Activated naive CD4-positive, alpha-beta T cell treated with anti-CD3 and anti-CD28 coated beads, Interleukin-2, amount 50 U/mL, for 72 hours (primary cell): Measurements from ENCODE around the gene ANKS1B. TPM values are rescaled to one million over a fixed set of nuclear protein-coding genes. Genes with fewer than 3 reads are reported as not detected.
"Not testable (repeated sequence)": the region's sequence is repeated elsewhere in the genome, so short reads cannot be mapped to it uniquely, and the experiment has no call there.

Experiments
- ATAC-seq, 2 donors: fragments of 150-1000 bp; cut with Tn5 transposase; 2 replicates each; pipeline ENCODE4 v1.10.0; 2021; ENCODE audit warnings: mild to moderate bottlenecking in 2 of 2, moderate library complexity in 2 of 2
- DNase-seq, 2 donors: peaks; one replicate each; pipeline ENCODE4 v3.0.0; 2021 to 2022; ENCODE audit warnings: low spot score in 2 of 2
- H3K27ac Mint-ChIP-seq, 2 donors: one replicate each; pipeline ENCODE4 v1.8.0; 2022; ENCODE audit warnings: mild to moderate bottlenecking in 2 of 2, mixed read lengths in 2 of 2
- H3K36me3 Mint-ChIP-seq, 2 donors: one replicate each; pipeline ENCODE4 v1.8.0; 2022; ENCODE audit warnings: mixed read lengths in 2 of 2
- H3K9me3 Mint-ChIP-seq, 2 donors: one replicate each; pipeline ENCODE4 v1.8.0; 2022; ENCODE audit warnings: mixed read lengths in 2 of 2
- total RNA-seq, 2 donors: library from RNA; stranded (reverse); gene quantifications; one replicate each; pipeline ENCODE4 v1.2.3, GENCODE V29; 2022

The ANKS1B gene
- total RNA-seq, 2 donors from 2014 or later = 0.16 TPM; not detected in 1

DNA sequence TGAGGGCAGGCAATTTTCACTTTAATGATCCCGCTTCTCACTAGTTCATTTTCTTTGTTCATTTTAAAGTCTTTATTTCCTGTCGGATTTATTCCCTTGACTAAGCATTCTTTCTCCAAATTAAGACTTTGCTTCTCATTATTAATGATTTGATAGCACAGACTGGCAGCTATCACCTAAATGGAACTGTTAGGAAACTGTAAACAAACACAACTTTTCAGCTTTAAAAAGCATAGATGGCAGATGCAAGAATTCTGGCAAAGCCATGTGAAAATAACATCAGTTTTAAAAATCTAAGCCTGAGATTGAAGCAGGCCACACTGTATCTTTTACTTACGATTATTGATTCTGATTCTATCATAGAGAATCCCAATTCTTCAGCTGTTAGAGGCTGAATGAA is 225.7 kb downstream of the ANKS1B start:
- ATAC-seq = no peak
- DNase-seq = no peak
- Mint-ChIP-seq H3K27ac (no peak overlapping the region), H3K36me3 (peaks cover 0 to 4% of the 10 kb centered on the region in 2 donors), H3K9me3 (peaks cover 21 to 23% of the 10 kb centered on the region in 2 donors)

DNA sequence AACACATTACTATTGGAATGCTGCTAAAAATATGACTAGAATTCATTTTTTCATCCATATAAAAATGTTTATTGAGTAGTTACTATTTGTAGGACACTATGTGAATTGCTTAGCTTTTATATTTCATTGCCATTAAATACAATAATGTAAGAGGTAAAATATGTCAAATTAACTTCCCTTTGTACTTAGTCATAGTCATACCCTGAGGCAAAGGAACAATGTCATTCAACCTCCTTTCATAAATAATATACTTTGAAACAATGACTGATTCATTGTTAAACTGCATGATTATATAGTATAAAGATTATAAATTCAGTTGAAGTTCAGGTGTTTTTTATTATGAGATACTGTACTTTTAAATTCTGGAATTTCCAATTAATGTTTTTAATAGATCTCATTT is 232.0 kb downstream of the ANKS1B start:
- Mint-ChIP-seq H3K9me3 (peaks cover 12 to 21% of the 10 kb centered on the region in 2 donors), H3K27ac (no peak overlapping the region), H3K36me3 (peaks cover 0 to 4% of the 10 kb centered on the region in 2 donors)
- ATAC-seq = no peak
- no peak for DNase-seq

DNA sequence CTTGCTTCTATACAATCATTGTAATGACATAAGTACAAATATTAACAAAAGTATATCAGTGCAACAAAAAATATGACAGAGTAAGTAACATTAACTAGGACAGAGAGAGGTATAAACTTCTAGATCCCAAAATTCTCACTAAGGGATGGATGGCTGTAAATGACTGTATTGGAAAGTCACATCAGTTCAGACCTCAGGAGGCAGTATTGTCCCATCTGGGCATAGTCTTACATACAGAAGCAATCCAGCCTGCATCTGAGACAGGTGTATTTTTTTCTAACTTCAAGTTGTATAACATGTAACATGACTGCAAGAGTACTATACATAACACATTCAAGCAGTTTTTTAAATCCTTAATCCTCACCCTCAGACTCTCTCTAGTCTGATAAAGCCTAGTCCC is 238.2 kb downstream of the ANKS1B start:
- H3K36me3 Mint-ChIP-seq = no peaks in the 10 kb centered on the region
- no peaks in the 10 kb centered on the region for H3K9me3 Mint-ChIP-seq
- no peak overlapping the region for H3K27ac Mint-ChIP-seq
- ATAC-seq (no peak), DNase-seq (no peak)

DNA sequence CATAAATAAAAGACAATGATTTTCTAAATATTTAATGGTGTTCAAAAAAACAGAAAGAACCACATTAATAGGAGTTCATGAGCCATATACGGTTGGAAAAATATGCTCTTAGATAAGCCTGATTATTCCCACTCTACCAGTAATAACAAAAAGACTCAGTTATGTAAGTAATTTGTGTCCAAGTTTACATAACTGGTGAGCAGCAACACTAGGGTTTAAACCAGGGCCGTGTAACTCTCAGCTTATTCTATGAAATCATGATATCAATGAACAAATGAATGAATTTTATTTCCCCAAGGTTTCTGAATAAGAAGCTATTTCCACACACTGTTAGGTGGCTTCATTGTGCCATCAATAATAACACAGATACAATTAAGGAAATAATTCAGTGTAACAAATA is 238.8 kb downstream of the ANKS1B start:
- H3K27ac Mint-ChIP-seq = no peak overlapping the region
- no peaks in the 10 kb centered on the region for H3K36me3 Mint-ChIP-seq
- no peak for DNase-seq

DNA sequence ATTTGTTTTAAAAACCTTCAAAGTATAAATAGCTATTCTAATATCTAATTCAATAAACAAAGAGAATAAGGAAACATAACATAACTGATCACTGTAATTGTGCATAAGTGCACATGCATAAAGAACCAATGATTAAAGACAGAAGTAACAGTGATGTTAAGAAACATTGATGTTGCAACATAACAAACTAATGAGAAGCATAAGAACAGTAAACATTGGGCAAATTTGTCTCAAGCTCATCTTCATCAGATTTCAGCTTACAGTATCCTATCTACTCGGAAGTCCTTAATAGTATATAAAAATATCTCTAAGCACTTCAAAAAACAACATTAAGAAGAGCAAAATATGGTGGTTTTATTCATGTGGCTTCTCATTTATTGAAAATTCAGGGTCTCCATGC is 239.6 kb downstream of the ANKS1B start:
- Mint-ChIP-seq H3K27ac (no peak overlapping the region), H3K36me3 (no peaks in the 10 kb centered on the region), H3K9me3 (no peaks in the 10 kb centered on the region)
- ATAC-seq (no peak), DNase-seq (no peak)

More for the DNA sequence above, 238.8 kb downstream of the ANKS1B start:
- no peak for ATAC-seq
- no peaks in the 10 kb centered on the region for H3K9me3 Mint-ChIP-seq

DNA sequence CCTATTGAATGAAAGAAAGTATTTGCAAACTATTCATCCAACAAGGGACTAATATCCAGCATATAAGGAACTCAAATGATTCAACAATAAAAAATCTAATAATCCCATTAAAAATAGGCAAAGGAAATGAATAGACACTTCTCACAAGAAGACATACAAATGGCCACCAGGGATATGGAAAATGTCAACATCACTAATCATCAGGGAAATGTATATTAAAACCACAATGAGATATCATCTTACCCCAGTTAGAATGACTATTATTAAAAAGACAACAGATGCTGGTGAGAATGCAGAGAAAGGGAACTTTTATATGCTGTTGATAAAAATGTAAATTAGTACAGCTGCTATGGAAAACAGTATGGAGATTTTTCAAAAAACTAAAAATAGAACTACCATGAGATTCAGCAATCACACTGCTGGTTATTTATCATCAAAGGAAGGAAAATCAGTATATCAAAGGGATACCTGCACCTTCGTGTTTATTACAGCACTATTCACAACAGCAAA is 247.9 kb downstream of the ANKS1B start:
- no peak for DNase-seq
- peaks cover 18 to 20% of the 10 kb centered on the region in 2 donors for H3K9me3 Mint-ChIP-seq
- no peak overlapping the region for H3K27ac Mint-ChIP-seq
- no peaks in the 10 kb centered on the region for H3K36me3 Mint-ChIP-seq
- no peak for ATAC-seq

DNA sequence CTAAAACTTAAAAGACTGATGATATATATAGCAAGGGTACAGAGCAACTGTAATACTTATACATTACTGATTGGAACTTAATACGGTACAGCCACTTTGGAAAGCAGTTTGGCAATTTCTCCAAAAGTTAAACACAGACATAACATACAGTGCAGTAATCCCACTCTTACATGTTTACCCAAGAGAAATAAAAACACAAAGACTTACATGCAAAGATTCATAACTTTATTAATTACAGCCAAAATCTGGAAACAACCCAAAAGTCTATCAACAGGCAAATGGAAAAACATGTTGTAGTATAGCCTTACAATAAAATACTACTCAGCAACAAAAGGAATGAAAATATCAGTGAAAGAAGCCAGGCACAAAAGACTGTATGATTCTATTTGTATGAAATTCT is 252.6 kb downstream of the ANKS1B start:
- H3K36me3 Mint-ChIP-seq = no peaks in the 10 kb centered on the region
- ATAC-seq = no peak
- H3K9me3 Mint-ChIP-seq = peaks cover 12 to 23% of the 10 kb centered on the region in 2 donors
- no peak for DNase-seq
- no peak overlapping the region for H3K27ac Mint-ChIP-seq

DNA sequence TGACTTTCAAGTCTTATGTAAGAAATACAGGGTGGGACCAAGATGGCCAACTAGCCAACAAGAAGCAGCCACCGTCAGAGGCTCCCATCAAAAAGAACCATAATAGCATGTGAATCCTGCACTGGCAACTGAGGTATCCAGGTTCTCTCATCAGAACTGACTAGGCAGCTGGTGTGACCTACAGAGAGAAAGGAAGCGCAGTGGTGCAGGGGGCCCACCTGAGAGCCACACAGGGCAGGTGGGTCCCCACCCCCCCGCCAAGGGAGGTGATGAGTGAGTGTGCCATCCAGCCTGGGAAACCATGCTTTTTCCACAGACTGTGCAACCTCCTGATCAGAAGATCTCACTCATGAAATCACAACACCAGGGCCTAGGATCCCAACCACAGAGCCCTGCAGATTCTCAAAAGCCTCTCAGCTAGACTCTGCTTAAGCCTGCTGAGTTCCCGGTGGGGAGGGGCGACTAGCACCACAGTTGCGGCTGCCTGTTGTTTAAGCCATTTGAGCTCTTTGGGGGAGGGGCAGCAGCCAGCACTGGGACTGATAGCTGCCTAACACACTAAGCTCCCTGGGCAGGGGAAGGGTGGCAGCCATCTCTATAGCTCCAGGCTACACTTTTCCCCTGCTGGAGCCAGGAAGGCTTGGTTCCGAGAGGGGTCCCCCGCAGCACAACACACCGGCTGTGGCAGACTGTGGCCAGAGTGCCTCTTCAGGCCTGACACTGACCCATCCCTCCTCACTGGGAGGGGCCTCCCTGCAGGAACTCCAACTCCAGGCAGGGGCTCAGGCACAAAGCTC is 261.8 kb downstream of the ANKS1B start:
- no peaks in the 10 kb centered on the region for H3K36me3 Mint-ChIP-seq
- H3K9me3 Mint-ChIP-seq = peaks cover 4 to 25% of the 10 kb centered on the region in 2 donors
- H3K27ac Mint-ChIP-seq = no peak overlapping the region
- ATAC-seq (no peak), DNase-seq (no peak)

DNA sequence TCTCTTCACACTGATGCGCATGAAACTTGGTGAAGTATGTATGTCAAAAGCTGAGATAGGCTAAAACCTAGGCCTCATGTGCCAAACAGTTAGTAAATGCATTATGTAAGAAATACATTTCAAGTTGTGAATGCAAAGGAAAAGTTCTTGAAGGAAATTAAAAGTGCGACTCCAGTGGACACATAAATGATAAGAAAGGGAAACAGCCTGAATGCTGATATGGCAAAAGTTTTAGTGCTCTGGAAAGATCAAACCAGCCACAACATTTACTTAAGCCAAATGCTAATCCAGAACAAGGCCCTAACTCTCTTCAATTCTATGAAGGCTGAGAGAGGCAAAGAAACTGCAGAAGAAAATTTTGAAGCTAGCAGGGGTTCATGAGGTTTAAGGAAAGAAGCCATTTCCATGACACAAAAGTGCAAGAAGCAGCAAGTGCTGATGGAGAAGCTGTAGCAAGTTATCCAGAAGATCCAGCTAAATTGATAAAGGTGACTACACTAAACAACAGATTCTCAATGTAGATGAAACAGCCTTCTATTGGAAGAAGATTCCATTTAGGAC is 262.9 kb downstream of the ANKS1B start:
- ATAC-seq (no peak), DNase-seq (no peak)
- Mint-ChIP-seq H3K9me3 (peaks cover 6 to 25% of the 10 kb centered on the region in 2 donors), H3K27ac (no peak overlapping the region), H3K36me3 (no peaks in the 10 kb centered on the region)

DNA sequence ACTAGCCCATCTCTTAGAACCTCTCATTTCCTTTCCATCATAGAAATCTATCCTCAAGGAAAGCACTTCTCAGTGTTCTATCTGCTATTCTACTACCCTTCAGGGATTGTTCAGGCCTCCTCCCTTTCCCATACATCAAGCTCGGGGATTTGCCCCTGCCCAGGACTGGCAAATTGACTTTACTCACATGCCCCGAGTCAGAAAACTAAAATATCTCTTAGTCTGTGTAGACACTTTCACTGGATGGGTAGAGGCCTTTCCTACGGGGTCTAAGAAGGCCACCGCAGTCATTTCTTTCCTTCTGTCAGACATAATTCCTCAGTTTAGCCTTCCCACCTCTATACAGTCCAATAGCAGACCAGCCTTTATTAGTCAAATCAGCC is 264.7 kb downstream of the ANKS1B start:
- not testable (repeated sequence) for ATAC-seq, DNase-seq, H3K27ac Mint-ChIP-seq, H3K36me3 Mint-ChIP-seq
- peaks cover 15 to 29% of the 10 kb centered on the region in 2 donors for H3K9me3 Mint-ChIP-seq

DNA sequence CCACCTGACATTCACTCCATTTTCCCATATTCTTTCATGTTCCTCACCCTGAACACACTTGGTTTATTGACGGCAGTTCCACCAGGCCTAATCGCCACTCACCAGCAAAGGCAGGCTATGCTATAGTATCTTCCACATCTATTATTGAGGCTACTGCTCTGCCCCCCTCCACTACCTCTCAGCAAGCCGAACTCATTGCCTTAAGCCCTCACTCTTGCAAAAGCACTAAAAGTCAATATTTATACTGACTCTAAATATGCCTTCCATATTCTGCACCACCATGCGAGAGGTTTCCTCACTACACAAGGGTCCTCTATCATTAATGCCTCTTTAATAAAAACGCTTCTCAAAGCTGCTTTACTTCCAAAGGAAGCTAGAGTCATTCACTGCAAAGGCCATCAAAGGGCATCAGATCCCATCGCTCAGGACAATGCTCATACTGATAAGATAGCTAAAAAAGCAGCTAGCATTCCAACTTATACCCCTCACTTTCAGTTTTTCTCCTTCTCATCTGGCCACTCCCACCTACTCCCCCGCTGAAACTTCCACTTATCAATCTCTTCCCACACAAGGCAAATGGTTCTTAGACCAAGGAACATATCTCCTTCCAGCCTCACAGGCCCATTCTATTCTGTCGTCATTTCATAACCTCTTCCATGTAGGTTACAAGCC is 265.2 kb downstream of the ANKS1B start:
- ATAC-seq, DNase-seq, H3K36me3 Mint-ChIP-seq, H3K27ac Mint-ChIP-seq: not testable (repeated sequence)
- H3K9me3 Mint-ChIP-seq = peaks cover 15 to 27% of the 10 kb centered on the region in 2 donors

DNA sequence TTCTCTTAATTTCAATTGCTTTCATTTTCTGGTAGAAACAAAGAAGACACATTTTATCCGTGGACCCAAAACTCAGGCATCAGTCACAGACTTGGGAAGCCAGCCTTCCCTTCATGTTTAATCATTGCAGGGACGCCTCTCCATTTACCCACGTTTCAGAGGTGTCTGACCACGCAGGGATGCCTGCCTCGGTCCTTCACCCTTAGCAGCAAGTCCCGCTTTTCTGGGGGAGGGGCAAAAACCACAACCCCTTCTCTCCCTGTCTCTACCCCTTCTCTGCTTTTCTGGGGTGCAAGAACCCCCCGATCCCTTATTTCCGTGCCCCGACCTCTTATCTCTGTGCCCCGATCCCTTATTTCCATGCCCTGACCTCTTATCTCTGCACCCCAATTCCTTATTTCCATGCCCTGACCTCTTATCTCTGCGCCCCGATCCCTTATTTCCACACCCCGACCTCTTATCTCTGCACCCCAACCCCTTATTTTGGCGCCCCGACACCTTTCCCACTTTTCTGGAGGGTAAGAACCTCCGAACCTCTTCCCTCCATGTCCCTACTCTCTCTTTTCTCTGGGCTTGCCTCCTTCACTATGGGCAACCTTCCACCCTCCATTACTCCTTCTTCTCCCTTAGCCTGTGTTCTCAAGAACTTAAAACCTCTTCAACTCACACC is 268.8 kb downstream of the ANKS1B start:
- DNase-seq, H3K27ac Mint-ChIP-seq, H3K36me3 Mint-ChIP-seq, ATAC-seq: not testable (repeated sequence)
- H3K9me3 Mint-ChIP-seq = peaks cover 15 to 20% of the 10 kb centered on the region in 2 donors

DNA sequence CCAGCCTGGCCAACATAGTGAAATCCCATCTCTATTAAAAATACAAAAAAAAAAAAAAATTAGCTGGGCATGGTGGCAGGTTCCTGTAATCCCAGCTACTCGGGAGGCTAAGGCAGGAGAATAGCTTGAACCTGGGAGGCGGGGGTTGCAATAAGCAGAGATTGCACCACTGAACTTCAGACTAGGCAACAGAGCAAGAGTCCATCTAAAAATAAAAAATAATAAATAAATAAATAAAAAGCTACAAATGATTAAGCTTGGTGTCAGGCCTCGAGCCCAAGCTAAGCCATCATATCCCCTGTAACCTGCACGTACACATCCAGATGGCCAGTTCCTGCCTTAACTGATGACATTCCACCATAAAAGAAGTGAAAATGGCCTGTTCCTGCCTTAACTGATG is 269.8 kb downstream of the ANKS1B start:
- H3K9me3 Mint-ChIP-seq = peaks cover 15 to 20% of the 10 kb centered on the region in 2 donors
- DNase-seq, ATAC-seq, H3K27ac Mint-ChIP-seq, H3K36me3 Mint-ChIP-seq: not testable (repeated sequence)

DNA sequence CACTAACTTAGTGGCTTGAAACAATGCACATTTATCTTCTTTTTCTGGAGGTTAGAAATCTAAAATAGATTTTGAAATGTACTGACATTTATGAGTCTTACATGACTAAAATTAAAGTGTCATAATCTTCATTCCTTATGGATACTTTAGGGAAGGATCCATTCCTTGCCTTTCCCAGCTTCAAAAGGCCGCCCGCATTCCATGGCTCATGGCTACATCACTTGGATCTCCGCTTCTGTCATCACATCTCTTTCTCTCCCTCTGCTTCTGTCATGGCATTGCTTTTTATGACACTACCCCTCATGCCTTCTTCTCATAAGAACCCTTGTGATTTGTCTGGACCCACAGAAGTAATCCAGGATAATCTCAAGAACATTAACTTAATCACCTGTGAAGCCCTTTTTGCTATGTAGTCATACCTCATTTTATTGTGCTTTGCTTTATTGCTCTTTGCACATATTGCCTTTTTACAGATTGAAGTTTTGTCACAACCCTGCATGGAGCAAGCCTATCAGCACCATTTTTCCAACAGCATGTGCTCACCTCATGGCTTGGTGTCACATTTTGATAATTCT is 270.7 kb downstream of the ANKS1B start:
- H3K36me3 Mint-ChIP-seq = peaks cover 0 to 6% of the 10 kb centered on the region in 2 donors
- H3K27ac Mint-ChIP-seq = no peak overlapping the region
- ATAC-seq = no peak
- no peak for DNase-seq
- H3K9me3 Mint-ChIP-seq = peaks cover 15 to 20% of the 10 kb centered on the region in 2 donors

DNA sequence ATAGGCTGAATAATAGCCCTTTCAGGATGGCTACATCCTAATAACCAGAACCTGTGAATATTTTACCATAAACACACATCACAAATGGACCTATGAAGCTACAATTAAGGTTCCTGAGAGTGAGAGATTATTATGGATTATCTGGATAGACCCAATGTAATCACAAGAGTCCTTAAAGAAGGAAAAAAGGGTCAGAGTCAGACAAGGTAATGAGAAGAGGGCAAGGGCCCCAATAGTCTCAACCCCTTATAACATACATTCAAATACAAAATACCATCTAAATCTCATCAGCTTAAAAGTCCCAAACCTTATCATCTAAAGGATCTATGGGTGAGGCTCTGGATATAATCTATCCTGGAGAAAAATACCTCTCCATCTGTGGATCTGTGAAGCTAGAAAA is 272.5 kb downstream of the ANKS1B start:
- Mint-ChIP-seq H3K36me3 (peaks cover 0 to 6% of the 10 kb centered on the region in 2 donors), H3K27ac (no peak overlapping the region), H3K9me3 (peaks cover 15 to 20% of the 10 kb centered on the region in 2 donors)
- no peak for DNase-seq
- ATAC-seq = no peak

DNA sequence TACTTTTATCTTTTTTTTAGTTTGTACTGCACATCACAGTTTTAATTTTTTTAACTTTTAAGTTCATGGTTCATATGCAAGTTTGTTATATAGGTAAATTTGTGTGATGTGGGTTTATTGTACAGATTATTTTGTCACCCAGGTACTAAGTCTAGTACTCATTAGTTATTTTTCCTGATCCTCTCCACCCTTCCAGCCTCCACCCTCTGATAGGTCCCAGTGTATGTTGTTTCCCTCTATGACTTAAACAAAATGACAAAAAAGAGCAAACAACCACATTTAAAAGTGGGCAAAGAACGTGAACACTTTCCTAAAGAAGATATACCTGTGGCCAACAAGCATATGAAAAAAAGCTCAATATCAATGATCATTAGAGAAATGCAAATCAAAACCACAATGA is 273.5 kb downstream of the ANKS1B start:
- no peak overlapping the region for H3K27ac Mint-ChIP-seq
- DNase-seq = no peak
- ATAC-seq = no peak
- peaks cover 8 to 18% of the 10 kb centered on the region in 2 donors for H3K9me3 Mint-ChIP-seq
- H3K36me3 Mint-ChIP-seq = peaks cover 0 to 6% of the 10 kb centered on the region in 2 donors
